Measurements from ENCODE around the gene MAIP1.
"Not testable (repeated sequence)": the region's sequence is repeated elsewhere in the genome, so short reads cannot be mapped to it uniquely, and the experiment has no call there.

The MAIP1 gene

GRCh38 chr2:199955339-199956061 is at the start of gene MAIP1, which contains the start of gene TYW5:
Gene MAIP1, plus strand, starts transcription at chr2:199955582. Its CDS starts 217 bp downstream, at chr2:199955799.
Gene TYW5, minus strand, starts transcription at chr2:199955491. Its CDS starts 21 bp downstream, at chr2:199955470.
- DNase-seq, result peak; percentile 90

- no peak for DNase-seq
These were observed 48.2 kb upstream of the MAIP1 start for GRCh38 chr2:199907008-199907714.

DNA sequence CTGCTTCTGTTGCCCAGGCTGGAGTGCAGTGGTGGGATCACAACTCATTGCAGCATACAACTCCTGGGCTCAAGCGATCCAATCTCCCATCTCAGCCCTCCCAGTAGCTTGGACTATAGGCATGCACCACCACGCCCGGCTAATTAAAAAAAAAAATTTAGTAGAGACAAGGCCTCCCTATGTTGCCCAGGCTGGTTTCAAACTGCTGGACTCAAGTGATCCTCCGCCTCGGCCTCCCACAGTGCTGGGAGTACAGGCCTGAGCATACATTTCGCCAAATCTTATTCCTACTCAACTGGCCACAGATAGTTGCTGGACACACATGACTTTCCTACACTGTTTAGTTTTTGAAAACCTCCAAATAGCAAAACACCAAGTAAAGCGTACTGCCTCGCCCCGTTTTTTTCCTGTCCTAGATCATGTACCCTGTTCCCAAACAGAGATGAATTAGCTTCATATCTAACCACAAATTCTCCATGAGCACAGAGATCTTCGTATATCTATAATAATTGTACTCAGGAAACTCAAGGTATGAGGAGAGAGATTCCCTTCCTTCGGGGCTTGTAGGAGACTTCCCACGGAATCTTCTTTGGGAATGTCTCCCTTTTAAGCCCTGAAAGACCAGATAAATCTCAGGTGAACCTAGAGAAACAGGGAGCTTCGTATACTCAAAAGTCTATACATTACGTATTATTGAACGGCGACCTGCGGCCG is 44.9 kb upstream of the MAIP1 start:
- DNase-seq, result no peak

GRCh38 chr2:199911052-199911876 is 44.1 kb upstream of the MAIP1 start, which contains the start of gene C2orf69:
Gene C2orf69, plus strand, starts transcription at chr2:199911293. Its CDS starts 146 bp downstream, at chr2:199911439.
- peak; percentile 97 for DNase-seq

GRCh38 chr2:199911877-199912161 is 43.6 kb upstream of the MAIP1 start:
- peak; percentile 42 for DNase-seq

GRCh38 chr2:199912553-199913114 is 42.7 kb upstream of the MAIP1 start:
- not testable (repeated sequence) for DNase-seq

- no peak for DNase-seq
These were observed 40.9 kb upstream of the MAIP1 start for GRCh38 chr2:199914372-199914958.

DNA sequence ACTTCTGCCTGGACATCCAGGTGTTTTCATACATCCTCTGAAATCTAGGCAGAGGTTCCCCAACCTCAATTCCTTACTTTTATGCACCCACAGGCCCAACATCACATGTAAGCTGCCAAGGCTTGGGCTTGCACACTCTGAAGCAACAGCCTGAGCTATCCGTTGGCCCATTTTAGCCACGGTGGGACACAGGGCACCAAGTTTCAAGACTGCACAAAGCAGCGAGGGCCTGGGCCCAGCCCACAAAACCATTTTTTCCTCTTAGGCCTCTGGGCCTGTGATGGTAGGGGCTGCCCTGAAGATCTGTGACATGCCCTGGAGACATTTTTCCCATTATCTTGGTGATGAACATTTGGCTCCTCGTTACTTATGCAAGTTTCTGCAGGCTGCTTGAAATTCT is 38.4 kb upstream of the MAIP1 start:
- DNase-seq, result no peak

DNA sequence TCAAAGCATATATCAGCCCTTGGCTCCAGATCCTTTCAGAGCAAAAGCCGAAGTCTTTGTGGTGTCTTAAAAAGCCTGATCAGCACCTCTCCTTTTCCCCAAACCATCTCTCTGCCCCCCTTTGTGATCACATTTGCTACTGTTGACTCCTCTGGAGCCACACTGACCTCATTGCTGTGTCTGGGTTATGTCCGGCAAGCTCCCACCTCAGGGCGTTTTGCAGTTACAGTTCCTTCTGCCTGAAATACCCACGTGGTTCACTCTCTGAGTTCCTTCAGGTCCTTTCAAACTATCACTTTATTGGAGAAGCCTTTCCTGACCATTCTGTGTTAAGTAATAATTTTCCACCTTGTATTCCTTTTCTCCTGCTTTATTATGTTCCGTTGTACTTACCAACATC is 32.5 kb upstream of the MAIP1 start:
- DNase-seq, result peak; percentile 29

DNA sequence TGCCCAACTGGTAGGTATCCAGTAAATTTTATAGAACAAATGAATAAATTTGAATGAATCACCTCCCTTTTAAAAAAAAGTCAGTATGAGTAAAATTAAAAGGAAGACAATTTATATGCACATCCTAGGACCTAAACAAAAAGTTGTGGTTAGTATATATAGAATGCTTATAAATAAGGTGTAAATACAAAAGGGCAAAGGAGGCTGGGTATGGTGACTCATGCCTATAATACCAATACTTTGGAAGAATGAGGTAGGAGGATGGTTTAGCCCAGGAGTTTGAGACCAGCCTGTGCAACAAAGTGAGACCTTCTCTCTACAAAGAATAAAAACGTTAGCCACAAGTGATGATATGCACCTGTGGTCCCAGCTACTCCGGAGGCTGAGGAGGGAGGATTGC is 31.5 kb upstream of the MAIP1 start:
- no peak for DNase-seq

DNA sequence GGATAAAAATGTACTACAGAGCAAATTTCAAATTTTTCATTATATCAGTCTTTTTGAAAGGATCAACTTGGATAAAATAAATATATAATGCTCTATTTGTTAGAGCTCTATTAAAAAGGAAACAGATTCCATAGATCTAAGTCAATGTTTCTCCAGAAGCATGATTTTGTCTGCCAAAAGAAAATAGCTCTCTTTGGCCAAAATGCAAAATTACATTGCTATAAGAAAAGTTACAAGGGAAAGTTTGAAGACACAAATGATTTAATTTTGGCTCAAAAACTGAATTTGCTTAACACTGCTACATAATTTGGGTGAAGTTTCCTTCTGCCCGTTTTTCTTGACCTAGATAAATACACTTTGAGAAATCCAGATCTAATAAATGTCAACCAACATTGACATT is 28.6 kb upstream of the MAIP1 start:
- no peak for DNase-seq

GRCh38 chr2:199928226-199928625 is 27.2 kb upstream of the MAIP1 start:
- no peak for DNase-seq

DNA sequence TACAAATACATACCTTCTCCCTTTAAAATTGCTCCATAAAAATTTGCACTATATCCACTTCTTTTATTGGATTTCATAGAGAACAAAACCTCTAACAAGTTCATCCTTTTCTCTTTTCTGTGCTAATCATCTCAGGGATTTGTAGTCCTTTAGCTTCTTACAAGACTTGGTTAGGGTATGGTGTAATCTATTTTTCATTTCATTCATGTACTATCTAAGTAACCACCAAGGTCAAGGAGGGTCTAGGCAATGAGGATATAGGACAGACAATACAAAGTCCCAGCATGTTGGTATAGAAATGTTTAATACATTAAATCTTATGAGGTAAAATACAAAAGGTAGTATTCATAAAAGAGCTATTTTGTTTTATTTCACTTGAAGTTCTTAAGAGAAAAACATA is 26.8 kb upstream of the MAIP1 start:
- no peak for DNase-seq

DNA sequence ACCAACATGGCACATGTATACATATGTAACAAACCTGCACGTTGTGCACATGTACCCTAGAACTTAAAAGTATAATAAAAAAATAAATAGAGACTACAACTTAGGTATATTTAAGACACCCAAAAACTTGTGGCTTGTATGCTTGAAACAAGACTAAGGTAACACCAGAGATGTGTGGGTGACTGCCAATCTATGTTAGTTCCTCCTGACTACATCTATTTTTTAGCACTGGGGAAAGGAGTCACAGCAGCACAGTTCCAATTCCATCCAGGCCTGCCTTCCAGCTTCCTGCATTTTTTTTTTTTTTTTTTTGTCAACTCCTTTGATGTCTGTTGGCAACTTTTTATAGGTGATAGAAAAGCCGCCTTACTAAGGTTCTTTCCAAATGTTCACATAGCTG is 26.1 kb upstream of the MAIP1 start:
- no peak for DNase-seq

DNA sequence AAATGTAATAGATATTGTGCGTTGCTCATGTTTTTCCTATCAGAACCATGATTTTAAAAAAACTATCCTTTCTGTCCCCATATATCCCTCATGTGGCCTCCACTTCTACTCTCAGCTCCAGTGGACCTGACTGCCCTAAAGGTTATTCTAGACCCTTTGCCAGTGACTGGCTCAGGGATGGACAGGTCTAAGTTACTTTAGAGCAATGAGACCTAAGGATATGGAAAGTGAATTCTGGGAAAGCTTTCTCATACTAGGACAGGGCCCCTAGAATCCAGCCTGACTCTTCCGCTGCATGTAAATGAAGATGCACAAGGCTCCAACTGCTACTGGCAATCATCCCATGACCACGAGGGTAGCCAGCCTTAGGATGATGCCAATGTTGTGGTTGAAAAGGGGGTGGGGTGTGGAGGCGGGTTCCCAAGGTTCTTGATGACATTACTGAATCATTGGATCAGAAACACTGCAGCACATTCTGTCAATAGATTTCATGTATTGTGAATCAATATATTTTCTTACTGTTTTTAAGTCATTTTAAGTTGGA is 23.0 kb upstream of the MAIP1 start:
- DNase-seq, result peak; percentile 91

DNA sequence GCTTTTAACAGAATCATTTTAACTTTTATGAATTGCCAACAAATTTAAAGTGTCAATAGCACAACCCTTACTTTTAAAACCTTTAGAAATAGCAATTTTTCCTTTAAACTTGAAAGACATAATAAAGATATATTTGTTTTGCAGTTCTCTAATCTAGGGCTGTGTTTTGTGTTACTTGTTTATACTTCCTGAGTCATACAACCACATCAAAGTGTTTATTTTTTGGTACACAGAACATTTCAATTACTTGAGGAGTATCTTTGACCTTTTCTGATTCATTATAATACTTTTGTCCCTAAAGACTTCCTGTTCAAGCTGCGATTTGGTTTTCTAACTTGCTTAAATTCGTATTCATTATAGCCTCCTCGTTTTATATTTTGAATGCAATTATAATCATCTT is 21.9 kb upstream of the MAIP1 start:
- no peak for DNase-seq

DNA sequence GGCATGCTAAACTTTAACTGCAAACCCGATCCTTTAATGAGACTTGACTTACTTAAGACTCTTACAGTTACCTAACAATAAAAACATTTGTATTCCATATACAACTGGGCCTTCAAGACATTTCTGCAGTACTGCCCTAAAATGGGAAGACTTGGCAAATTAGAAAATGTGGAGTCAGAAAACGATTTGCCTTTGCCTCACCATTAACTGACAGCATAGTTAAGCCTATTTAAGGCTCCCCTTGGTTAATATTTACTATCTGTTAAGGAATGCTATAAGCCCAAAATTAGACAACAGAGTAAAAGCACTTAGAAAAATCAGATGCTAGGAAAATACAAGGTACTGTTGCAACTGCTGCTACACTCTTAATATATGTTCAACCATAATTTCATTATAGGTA is 18.8 kb upstream of the MAIP1 start:
- no peak for DNase-seq

DNA sequence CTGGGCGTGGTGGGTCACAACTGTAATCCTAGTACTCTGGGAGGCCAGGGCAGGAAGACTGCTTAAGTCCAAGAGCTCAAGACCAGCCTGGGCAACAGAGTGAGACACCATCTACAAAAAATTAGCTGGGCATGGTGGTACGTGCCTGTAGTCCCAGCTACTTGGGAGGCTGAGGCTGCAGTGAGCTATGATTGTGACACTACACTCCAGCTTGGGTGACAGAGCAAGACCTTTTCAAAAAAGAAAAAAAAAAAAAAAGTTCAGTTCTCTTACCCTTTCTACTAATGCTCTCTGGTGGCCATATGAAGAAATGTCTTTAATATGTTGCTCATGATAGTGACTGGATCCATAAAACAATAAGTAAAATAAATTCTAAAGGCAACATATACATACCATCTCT is 15.0 kb upstream of the MAIP1 start:
- no peak for DNase-seq

- DNase-seq, result no peak
These were observed 12.0 kb upstream of the MAIP1 start for GRCh38 chr2:199943373-199943772.

- DNase-seq, result no peak
These were observed 9.2 kb upstream of the MAIP1 start for GRCh38 chr2:199946196-199946595.

- no peak for DNase-seq
These were observed 8.5 kb upstream of the MAIP1 start for GRCh38 chr2:199946836-199947235.

DNA sequence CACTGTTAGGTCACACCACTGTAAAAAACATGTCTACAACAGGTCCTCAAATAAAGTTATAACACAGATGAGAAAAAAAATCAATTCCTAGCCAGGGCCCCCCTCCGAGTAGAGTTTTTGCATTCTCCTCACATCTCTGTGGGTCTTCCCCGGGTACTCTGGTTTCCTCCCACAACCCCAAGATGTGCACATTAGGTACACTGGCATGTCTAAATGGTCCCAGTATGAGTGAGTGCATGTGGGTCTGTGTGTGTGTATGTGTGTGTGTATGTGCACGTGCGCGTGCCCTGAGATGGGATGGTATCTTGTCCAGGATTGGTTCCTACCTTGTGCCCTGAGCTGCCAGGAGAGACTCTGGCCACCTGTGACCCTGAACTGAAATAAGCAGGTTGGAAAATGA is 5.0 kb upstream of the MAIP1 start:
- DNase-seq, result no peak
